Pons (tissue), 1 donor: Measurements from ENCODE around the gene DOP1A.

Source experiments
- DNase-seq: peaks from one replicate; pipeline ENCODE4 v3.0.0-alpha.2; 2016; ENCODE audit warnings: low spot score

The DOP1A gene

GRCh38 chr6:83067448-83068439, at the start of gene DOP1A:
TSS of gene DOP1A (plus strand) at chr6:83067671. CDS start at chr6:83096978, 29,307 bp downstream.
- DNase-seq = peak; percentile 93

- no peak for DNase-seq
Observed at GRCh38 chr6:83019741-83020140, 47.7 kb upstream of the DOP1A start.

- no peak for DNase-seq
Observed at GRCh38 chr6:83031689-83032088, 35.8 kb upstream of the DOP1A start.

- DNase-seq = no peak
Observed at GRCh38 chr6:83038246-83038645, 29.2 kb upstream of the DOP1A start.

GRCh38 chr6:83042467-83043053, 24.9 kb upstream of the DOP1A start:
- no peak for DNase-seq

- no peak for DNase-seq
Observed at GRCh38 chr6:83044091-83044768, 23.2 kb upstream of the DOP1A start.

- DNase-seq = no peak
Observed at GRCh38 chr6:83047065-83047754, 20.3 kb upstream of the DOP1A start.

- no peak for DNase-seq
Observed at GRCh38 chr6:83051377-83052172, 15.9 kb upstream of the DOP1A start.

- DNase-seq = no peak
Observed at GRCh38 chr6:83053678-83054077, 13.8 kb upstream of the DOP1A start.

- DNase-seq = peak; percentile 65
Observed at GRCh38 chr6:83055366-83055964, 12.0 kb upstream of the DOP1A start.

- peak; percentile 67 for DNase-seq
Observed at GRCh38 chr6:83057705-83058321, 9.7 kb upstream of the DOP1A start.

- no peak for DNase-seq
Observed at GRCh38 chr6:83061190-83061589, 6.3 kb upstream of the DOP1A start.

GRCh38 chr6:83062225-83062624, 5.2 kb upstream of the DOP1A start:
- no peak for DNase-seq

- DNase-seq = peak; percentile 83
Observed at GRCh38 chr6:83065511-83066192, 1.8 kb upstream of the DOP1A start, which contains the start of gene UBE3D. TSS of gene UBE3D (minus strand) at chr6:83065841. CDS start at chr6:83065718, 123 bp downstream.

GRCh38 chr6:83068616-83069015, 1.1 kb downstream of the DOP1A start:
- DNase-seq = no peak

- DNase-seq = no peak
Observed at GRCh38 chr6:83069633-83070032, 2.2 kb downstream of the DOP1A start.

- DNase-seq = peak; percentile 77
Observed at GRCh38 chr6:83071023-83071422, 3.6 kb downstream of the DOP1A start.

- DNase-seq = no peak
Observed at GRCh38 chr6:83071707-83072106, 4.2 kb downstream of the DOP1A start.

GRCh38 chr6:83072726-83073125, 5.3 kb downstream of the DOP1A start:
- no peak for DNase-seq

- peak; percentile 45 for DNase-seq
Observed at GRCh38 chr6:83073615-83074014, 6.1 kb downstream of the DOP1A start.
